Esophagus muscularis mucosa (tissue), 4 donors: ENCODE data around the gene CRISP1. TPM values are rescaled to one million over a fixed set of nuclear protein-coding genes. Genes with fewer than 3 reads are reported as not detected.
"Not testable (repeated sequence)": the region's sequence is repeated elsewhere in the genome, so short reads cannot be mapped to it uniquely, and the experiment has no call there.

Source experiments
- DNase-seq: peaks from one replicate; pipeline ENCODE4 v3.0.0-alpha.2; 2017; ENCODE audit errors: extremely low spot score
- H3K27ac ChIP-seq, 4 donors: fragments of 200-600 bp; sonication (generic); replicated peaks in 1 of 4; 1 replicate in 3 of 4; 2 replicates in 1 of 4; pipeline ENCODE4 v1.5.1; 2016 to 2019; ENCODE audit warnings: mild to moderate bottlenecking in 1 of 4
- H3K27me3 ChIP-seq, 4 donors: fragments of 200-600 bp; sonication (generic); one replicate each; pipeline versions ENCODE4 v1.5.1 to v1.6.0; 2016 to 2019
- H3K36me3 ChIP-seq, 4 donors: fragments of 200-600 bp; sonication (generic); one replicate each; pipeline ENCODE4 v1.5.1; 2016 to 2019
- H3K4me1 ChIP-seq, 4 donors: fragments of 200-600 bp; sonication (generic); one replicate each; pipeline ENCODE4 v1.5.1; 2016 to 2019
- H3K4me3 ChIP-seq, 4 donors: fragments of 200-600 bp; sonication (generic); 1 replicate in 2 of 4; 2 replicates in 2 of 4; pipeline ENCODE4 v1.5.1; 2016 to 2019; ENCODE audit warnings: mild to moderate bottlenecking in 4 of 4, moderate library complexity in 1 of 4
- H3K9me3 ChIP-seq, 4 donors: fragments of 200-600 bp; sonication (generic); 1 replicate in 3 of 4; 2 replicates in 1 of 4; pipeline ENCODE4 v1.5.1; 2016 to 2019
- EP300 ChIP-seq: sonication (generic); formaldehyde crosslinking; IDR thresholded peaks from one replicate; pipeline ENCODE4 v1.6.1; 2017; ENCODE audit warnings: antibody characterized with exemption
- POLR2A ChIP-seq: fragments of 450-650 bp; IDR thresholded peaks from one replicate; pipeline ENCODE4 v1.6.1; 2017; ENCODE audit warnings: antibody characterized with exemption, moderate library complexity, mild to moderate bottlenecking, low read depth
- POLR2AphosphoS5 ChIP-seq, 2 donors: sonication (generic); formaldehyde crosslinking; IDR thresholded peaks; one replicate each; pipeline ENCODE4 v1.6.1; 2017; ENCODE audit warnings: antibody characterized with exemption in 2 of 2
- WGBS: methylation state at CpG from one replicate; pipeline ENCODE4 v1.1.5; 2018; 5-methylcytosine and 5-hydroxymethylcytosine counted together
- intact Hi-C: fragments of 100-400 bp; cut with DNase I; formaldehyde crosslinking; loops from one replicate; pipeline ENCODE4 v1.15.1; 2023
- total RNA-seq, 4 donors: library from RNA; depleted of rRNA; stranded (reverse); fragments of >200 nt; gene quantifications; one replicate each; pipeline versions ENCODE4 v1.1.0 to v1.2.1, GENCODE V29; 2016
- TF ChIP-seq, protein P1 (sequence below), 3 experiments: fragments of 200-600 bp in 2 of 3; fragments of 450-650 bp in 1 of 3; sonication (generic) in 2 of 3; IDR thresholded peaks; one replicate each; pipeline ENCODE4 v1.5.1; 2017 to 2019; ENCODE audit warnings: antibody characterized with exemption in 3 of 3, mild to moderate bottlenecking in 2 of 3, moderate library complexity in 1 of 3

Gene CRISP1
- total RNA-seq, 4 donors from 2014 or later, result not detected

- H3K4me1 ChIP-seq, result no peaks in the 10 kb centered on the region
- intact Hi-C loops, result no loop called here
These were observed 32.7 kb upstream of the CRISP1 start for GRCh38 chr6:49898904-49899566.

GRCh38 chr6:49895553-49895952 lies 29.2 kb upstream of the CRISP1 start:
- DNase-seq, H3K27me3 ChIP-seq, H3K27ac ChIP-seq, H3K4me1 ChIP-seq, intact Hi-C loops, H3K4me3 ChIP-seq, H3K36me3 ChIP-seq: not testable (repeated sequence)
- peaks cover 0 to 10% (median 9%) of the 10 kb centered on the region in 4 donors for H3K9me3 ChIP-seq

More at GRCh38 chr6:49898904-49899566, 32.7 kb upstream of the CRISP1 start:
- DNase-seq, result no peak
- TF ChIP-seq POLR2AphosphoS5 (IDR thresholded peaks at IDR 0.05) (no peak), EP300 (no peak), POLR2A (no peak)
- TF ChIP-seq, protein P1, sequence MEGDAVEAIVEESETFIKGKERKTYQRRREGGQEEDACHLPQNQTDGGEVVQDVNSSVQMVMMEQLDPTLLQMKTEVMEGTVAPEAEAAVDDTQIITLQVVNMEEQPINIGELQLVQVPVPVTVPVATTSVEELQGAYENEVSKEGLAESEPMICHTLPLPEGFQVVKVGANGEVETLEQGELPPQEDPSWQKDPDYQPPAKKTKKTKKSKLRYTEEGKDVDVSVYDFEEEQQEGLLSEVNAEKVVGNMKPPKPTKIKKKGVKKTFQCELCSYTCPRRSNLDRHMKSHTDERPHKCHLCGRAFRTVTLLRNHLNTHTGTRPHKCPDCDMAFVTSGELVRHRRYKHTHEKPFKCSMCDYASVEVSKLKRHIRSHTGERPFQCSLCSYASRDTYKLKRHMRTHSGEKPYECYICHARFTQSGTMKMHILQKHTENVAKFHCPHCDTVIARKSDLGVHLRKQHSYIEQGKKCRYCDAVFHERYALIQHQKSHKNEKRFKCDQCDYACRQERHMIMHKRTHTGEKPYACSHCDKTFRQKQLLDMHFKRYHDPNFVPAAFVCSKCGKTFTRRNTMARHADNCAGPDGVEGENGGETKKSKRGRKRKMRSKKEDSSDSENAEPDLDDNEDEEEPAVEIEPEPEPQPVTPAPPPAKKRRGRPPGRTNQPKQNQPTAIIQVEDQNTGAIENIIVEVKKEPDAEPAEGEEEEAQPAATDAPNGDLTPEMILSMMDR (IDR thresholded peaks at IDR 0.05), result no peak
- Histone ChIP-seq H3K9me3 (peaks cover 0 to 10% (median 9%) of the 10 kb centered on the region in 4 donors), H3K4me3 (no peak overlapping the region), H3K36me3 (no peaks in the 10 kb centered on the region), H3K27ac (no peak overlapping the region), H3K27me3 (no peaks in the 10 kb centered on the region)

GRCh38 chr6:49892280-49892679 lies 25.9 kb upstream of the CRISP1 start:
- Histone ChIP-seq H3K27me3 (no peaks in the 10 kb centered on the region), H3K27ac (no peak overlapping the region), H3K4me1 (no peaks in the 10 kb centered on the region), H3K4me3 (no peak overlapping the region), H3K9me3 (peaks cover 0 to 10% (median 9%) of the 10 kb centered on the region in 4 donors), H3K36me3 (no peaks in the 10 kb centered on the region)
- TF ChIP-seq EP300, result no peak
- TF ChIP-seq, protein P1 (IDR thresholded peaks at IDR 0.05), result no peak
- TF ChIP-seq POLR2A, result no peak
- no peak for TF ChIP-seq POLR2AphosphoS5 (IDR thresholded peaks at IDR 0.05)
- no peak for DNase-seq
- 75% methylated on average over 3 of the region's 3 CpGs for WGBS
- intact Hi-C loops, result no loop called here

- Histone ChIP-seq H3K4me1 (no peaks in the 10 kb centered on the region), H3K27me3 (no peaks in the 10 kb centered on the region), H3K36me3 (no peaks in the 10 kb centered on the region), H3K27ac (no peak overlapping the region), H3K9me3 (peaks cover 0 to 9% (median 7%) of the 10 kb centered on the region in 4 donors), H3K4me3 (no peak overlapping the region)
- no peak for DNase-seq
- intact Hi-C loops, result no loop called here
- TF ChIP-seq EP300 (no peak), POLR2A (no peak), POLR2AphosphoS5 (IDR thresholded peaks at IDR 0.05) (no peak)
- TF ChIP-seq, protein P1 (IDR thresholded peaks at IDR 0.05), result no peak
- 59% methylated on average over 7 of the region's 7 CpGs for WGBS
These were observed 24.7 kb upstream of the CRISP1 start for GRCh38 chr6:49890988-49891387.

- intact Hi-C loops, result no loop called here
- H3K4me1 ChIP-seq, result no peaks in the 10 kb centered on the region
- no peak for DNase-seq
- H3K27me3 ChIP-seq, result no peaks in the 10 kb centered on the region
- TF ChIP-seq EP300 (no peak), POLR2A (no peak), POLR2AphosphoS5 (IDR thresholded peaks at IDR 0.05) (no peak)
- TF ChIP-seq, protein P1 (IDR thresholded peaks at IDR 0.05), result no peak
- no peaks in the 10 kb centered on the region for H3K36me3 ChIP-seq
- WGBS, result 86% methylated on average over 5 of the region's 5 CpGs
- no peak overlapping the region for H3K4me3 ChIP-seq
- H3K9me3 ChIP-seq, result no peaks in the 10 kb centered on the region
- no peak overlapping the region for H3K27ac ChIP-seq
These were observed 22.6 kb upstream of the CRISP1 start for GRCh38 chr6:49888742-49889431.
